Fibroblast of pulmonary artery (primary cell): ENCODE data around the gene PPFIA4.

Source experiments
- DNase-seq: peaks from one replicate; pipeline ENCODE4 v3.0.0-alpha.2; 2010; ENCODE audit warnings: low read depth
- H3K4me3 ChIP-seq: replicated peaks from 2 replicates; pipeline ENCODE4 v1.5.1; 2011; ENCODE audit warnings: low read depth, mild to moderate bottlenecking, control low read depth, low read length, moderate library complexity
- TF ChIP-seq, protein P1 (sequence below): IDR thresholded peaks from 2 replicates; pipeline ENCODE4 v1.5.1; 2011; ENCODE audit warnings: mild to moderate bottlenecking, control low read depth, low read length, inconsistent platforms; ENCODE audit errors: missing control alignments

PPFIA4 gene

DNA sequence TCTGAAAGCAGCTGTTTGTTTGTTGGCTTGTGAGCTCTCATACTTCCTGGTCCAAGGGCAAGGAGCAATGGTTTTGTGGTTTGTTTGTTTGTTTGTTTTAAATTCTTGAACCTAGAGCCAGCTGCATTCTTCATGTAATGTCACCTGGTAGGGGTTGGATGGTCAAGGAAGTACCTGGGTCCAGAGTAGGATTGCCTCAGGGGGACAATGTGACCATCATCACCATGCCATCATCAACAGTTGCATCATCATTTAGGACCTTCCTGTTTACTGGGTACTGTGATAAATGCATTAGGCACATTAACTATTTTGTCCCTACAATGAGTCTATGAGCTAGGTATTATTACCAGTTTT lies 74.2 kb downstream of the PPFIA4 start:
- H3K4me3 ChIP-seq, result no peak overlapping the region
- TF ChIP-seq, protein P1, sequence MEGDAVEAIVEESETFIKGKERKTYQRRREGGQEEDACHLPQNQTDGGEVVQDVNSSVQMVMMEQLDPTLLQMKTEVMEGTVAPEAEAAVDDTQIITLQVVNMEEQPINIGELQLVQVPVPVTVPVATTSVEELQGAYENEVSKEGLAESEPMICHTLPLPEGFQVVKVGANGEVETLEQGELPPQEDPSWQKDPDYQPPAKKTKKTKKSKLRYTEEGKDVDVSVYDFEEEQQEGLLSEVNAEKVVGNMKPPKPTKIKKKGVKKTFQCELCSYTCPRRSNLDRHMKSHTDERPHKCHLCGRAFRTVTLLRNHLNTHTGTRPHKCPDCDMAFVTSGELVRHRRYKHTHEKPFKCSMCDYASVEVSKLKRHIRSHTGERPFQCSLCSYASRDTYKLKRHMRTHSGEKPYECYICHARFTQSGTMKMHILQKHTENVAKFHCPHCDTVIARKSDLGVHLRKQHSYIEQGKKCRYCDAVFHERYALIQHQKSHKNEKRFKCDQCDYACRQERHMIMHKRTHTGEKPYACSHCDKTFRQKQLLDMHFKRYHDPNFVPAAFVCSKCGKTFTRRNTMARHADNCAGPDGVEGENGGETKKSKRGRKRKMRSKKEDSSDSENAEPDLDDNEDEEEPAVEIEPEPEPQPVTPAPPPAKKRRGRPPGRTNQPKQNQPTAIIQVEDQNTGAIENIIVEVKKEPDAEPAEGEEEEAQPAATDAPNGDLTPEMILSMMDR, result no peak
- no peak for DNase-seq

DNA sequence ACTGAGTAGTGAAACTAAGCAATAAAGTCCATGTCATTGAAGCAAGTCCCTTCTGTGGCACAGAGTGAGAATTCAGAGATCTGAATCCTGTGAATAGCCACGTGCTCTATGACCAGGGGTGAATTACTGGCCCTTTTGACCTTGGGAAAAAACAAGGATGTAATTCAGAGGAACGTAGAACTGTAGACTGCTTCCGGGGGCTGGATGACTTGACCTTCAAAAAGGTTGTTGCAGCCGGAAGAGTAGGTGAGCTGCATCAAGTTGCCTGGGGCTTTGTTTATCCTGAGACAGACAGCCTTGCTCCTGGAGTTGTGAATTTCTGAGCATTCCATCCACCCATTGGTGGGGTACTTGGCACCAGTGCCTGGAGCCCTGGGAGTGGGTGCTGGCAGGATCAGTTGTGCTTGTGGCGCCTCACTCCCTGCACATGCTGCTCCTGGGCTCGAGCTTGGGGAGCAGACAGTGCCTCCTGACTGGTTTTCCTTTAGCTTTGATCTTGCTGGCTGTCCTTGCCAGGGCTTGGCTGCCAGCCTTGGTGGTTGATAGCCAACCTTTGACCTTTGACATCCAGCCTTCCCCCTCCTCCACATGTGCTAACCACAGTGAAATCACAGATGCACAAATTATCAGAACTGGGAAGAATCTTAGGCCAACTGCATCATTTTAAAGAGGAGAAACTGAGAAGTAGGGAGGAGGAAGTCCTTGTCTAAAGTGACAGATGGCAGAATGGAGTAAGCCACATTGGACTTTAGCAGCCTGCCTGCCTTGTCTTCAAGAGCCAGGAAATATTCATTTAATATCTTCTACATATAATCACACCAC lies 75.7 kb downstream of the PPFIA4 start:
- TF ChIP-seq, protein P1, result no peak
- no peak for DNase-seq
- H3K4me3 ChIP-seq, result no peak overlapping the region

DNA sequence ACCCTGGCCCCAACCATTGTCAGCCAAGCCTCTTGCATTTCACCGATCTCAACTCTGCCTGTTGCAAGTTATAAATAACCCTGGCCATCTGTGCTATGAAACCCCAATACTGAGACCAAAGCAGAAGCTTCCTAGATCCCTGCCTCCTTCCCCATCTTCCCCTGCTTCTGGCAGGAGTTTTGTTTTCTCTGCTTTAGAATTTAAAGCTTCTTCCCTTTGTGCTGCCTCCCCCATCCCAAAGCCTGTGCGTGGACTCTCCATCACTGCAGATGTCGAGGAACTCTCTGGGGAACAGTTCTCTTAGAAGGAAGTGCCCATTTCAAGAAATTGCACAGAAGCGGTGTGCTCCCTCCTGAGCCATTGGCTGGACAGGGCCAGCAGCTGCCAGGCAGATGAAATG lies 76.9 kb downstream of the PPFIA4 start:
- TF ChIP-seq, protein P1, result no peak
- no peak for DNase-seq
- H3K4me3 ChIP-seq, result no peak overlapping the region

DNA sequence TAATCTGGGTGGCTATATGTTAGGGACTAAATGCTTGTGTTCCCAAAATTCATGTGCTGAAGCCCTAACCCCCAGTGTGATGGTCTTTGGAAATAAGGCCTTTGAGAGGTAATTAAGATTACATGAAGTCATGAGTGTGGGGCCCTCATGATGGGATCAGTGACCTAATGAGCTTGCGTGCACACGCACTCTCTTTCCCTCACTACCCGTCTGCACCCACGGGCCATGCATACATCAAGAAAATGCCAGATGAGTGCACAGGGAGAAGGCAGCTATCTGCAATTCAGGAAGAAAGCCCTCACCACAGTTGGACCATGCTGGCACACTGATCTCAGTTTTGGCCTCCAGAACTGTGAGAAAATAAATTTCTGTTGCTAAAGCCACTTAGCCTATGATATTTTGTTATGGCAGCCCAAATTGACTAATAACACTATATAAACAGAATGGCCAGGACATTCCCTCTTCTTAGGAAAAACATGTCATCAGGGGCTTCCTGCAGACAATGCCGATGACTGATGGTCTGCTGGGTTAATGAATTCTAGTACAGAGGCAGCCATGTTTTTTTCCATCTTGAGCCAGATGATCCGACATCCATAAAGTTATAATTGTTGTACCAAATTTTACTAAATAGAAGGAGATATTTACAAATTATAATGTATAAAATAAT lies 77.7 kb downstream of the PPFIA4 start:
- DNase-seq, result no peak
- TF ChIP-seq, protein P1, result no peak
- H3K4me3 ChIP-seq, result no peak overlapping the region

DNA sequence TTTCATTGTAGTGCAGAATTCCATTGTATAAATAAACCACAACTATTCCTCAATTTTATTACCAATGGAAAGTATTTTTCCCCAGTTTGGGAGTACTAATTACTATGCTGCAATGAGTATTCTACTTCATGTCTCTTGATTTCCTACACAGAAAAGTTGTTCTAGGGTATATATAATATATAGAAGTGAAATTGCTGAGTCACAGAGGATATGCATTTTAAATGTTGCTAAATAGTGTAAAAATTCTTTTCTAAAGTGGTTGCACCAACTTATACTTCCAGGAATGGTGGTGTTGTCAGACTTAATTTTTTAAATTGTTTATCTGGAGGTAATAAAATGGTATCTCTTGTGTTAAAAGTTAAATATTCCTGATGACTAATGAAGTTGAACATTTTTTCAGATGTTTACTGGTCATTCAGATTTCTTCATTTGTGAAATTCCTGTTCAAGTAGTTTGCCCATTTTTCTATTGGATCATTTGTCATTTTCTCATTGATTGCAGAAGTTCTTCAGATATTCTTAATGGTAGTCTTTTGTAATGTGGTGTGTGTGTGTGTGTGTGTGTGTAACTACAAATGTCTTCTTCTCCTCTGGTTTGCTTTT lies 78.6 kb downstream of the PPFIA4 start:
- DNase-seq, result no peak
- no peak overlapping the region for H3K4me3 ChIP-seq
- TF ChIP-seq, protein P1, result no peak

DNA sequence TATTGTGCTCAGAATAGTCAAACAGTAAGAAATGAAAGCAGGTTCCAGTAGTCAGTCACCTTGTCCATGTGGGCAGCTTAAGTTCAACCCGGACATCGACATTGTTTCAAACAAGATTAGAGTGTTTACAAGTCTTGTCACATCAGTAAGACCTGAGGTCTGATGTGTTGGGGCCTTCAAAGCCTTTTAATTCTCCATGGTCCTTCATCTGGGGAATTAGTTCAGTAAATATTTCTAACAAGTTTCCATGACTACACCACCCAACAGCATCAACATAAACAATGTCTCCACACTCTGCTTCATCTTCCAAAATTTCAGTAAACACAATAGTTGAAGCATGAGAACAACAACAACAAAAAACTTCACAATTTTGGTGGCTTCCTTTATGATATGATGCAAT lies 86.2 kb downstream of the PPFIA4 start:
- DNase-seq, result no peak
- TF ChIP-seq, protein P1, result no peak
- no peak overlapping the region for H3K4me3 ChIP-seq

DNA sequence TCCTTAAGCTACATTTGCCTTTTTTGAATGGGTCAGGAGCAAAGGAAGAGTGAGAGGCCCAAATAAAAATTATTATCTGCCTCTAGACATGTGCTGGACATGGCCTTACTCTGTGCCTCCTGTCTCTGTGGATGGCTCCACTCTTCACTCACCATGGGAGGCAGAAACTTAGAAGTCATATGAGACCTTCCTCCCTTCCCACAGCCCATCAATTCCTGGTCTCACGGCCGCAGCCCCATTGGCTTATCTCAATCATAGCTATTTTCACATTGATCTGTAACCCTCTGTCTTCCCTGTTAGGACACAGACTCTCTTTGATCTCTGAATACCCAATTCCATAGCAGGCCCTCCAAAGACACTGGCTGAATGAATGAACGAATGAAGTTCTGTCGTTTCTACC lies 87.0 kb downstream of the PPFIA4 start:
- H3K4me3 ChIP-seq, result no peak overlapping the region
- no peak for DNase-seq
- TF ChIP-seq, protein P1, result no peak
